GM12872 (cell line): Measurements from ENCODE around the gene CFAP77.

Experiments used
- TF ChIP-seq, protein P1 (sequence below): IDR thresholded peaks from 3 replicates; pipeline ENCODE4 v1.5.1; 2011; ENCODE audit warnings: low read depth, mild to moderate bottlenecking, low read length, moderate library complexity; ENCODE audit not compliant: insufficient read depth

Gene CFAP77

GRCh38 chr9:132609184-132609583, 199.2 kb downstream of the CFAP77 start:
- TF ChIP-seq, protein P1, sequence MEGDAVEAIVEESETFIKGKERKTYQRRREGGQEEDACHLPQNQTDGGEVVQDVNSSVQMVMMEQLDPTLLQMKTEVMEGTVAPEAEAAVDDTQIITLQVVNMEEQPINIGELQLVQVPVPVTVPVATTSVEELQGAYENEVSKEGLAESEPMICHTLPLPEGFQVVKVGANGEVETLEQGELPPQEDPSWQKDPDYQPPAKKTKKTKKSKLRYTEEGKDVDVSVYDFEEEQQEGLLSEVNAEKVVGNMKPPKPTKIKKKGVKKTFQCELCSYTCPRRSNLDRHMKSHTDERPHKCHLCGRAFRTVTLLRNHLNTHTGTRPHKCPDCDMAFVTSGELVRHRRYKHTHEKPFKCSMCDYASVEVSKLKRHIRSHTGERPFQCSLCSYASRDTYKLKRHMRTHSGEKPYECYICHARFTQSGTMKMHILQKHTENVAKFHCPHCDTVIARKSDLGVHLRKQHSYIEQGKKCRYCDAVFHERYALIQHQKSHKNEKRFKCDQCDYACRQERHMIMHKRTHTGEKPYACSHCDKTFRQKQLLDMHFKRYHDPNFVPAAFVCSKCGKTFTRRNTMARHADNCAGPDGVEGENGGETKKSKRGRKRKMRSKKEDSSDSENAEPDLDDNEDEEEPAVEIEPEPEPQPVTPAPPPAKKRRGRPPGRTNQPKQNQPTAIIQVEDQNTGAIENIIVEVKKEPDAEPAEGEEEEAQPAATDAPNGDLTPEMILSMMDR = no peak

DNA sequence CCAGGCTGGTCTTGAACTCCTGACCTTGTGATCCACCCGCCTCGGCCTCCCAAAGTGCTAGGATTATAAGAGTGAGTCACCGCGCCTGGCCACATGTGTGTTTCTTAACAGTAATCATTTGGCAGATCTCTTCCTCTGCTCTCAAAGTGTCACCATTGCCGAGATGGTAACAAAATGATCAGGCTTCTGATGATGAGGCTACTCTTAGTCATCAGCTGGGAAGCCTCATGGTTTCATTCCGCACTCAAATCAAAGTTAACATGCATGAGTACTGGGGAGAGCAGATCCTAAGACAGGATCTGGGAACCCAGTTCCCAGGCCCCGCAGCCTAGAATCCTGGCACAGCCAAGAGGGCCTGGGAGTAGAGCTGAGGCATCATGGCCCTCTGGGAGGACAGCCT, 199.8 kb downstream of the CFAP77 start:
- TF ChIP-seq, protein P1 = no peak

GRCh38 chr9:132610661-132611060, 200.7 kb downstream of the CFAP77 start:
- TF ChIP-seq, protein P1 = no peak

GRCh38 chr9:132614324-132614723, 204.3 kb downstream of the CFAP77 start:
- TF ChIP-seq, protein P1 = no peak

DNA sequence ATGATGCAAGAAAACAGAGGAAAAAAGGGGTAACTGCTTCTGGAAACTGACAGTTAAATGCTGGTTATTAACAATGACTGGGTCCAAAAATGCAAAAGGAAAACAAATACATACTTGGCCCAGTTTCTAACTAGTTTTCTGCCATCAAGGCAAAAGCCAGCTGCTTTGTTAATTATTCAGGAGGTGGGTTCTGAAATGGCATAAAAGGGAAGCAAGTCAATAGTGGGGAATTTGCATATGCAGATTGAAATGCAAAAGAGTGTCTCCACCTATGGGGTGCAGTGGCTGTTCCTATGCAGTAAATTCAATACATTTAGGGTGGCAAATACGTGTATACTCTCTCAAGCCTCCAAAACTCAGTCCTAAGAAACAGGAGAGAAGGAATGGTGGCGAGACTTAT, 205.8 kb downstream of the CFAP77 start:
- TF ChIP-seq, protein P1 = no peak

DNA sequence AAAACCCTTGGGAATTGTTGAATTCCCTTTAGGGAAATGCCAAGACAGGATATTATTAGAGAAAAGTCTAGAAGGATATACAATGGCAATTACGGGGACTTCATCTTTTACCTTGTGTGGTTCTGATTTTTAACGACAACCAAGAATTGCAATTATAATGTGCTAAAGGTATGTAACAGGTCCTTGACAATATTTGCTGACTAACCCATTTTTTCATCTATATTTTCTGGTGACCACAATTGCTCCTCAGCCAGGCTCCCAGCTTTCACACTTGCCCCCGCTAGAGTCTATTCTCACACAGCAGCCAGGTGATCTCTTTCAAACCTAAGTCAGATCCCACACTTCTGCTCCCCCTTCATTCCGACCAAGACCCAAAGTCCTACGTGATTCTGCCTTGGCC, 206.7 kb downstream of the CFAP77 start:
- TF ChIP-seq, protein P1 = no peak

DNA sequence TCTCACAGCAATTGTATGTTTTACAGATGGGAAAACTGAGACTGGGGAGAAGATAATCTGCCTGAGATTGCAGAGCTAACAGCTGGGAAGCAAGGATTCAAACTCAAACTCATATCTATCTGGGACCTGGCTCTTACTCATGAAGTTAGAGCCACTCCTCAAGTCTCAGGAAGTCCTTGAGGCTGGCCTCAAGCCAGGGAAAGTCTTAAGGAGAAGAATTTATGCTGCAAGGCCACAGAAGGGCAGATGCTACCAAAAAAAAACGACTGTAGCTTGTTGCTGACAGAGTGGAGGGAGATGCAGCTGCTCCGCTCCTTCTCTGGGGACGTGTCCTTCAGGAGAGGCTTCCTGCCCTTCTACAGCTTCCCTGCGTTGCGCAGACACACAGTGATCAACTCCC, 212.1 kb downstream of the CFAP77 start:
- TF ChIP-seq, protein P1 = no peak
